ENCODE results near the gene TALDO1.
"Not testable (repeated sequence)": the region's sequence is repeated elsewhere in the genome, so short reads cannot be mapped to it uniquely, and the experiment has no call there.

Gene TALDO1

GRCh38 chr11:728901-729491 is 18.3 kb upstream of the TALDO1 start:
- H3K4me3 ChIP-seq (ENCODE audit: low read depth, low read length): no peak overlapping the region
- no peak for DNase-seq (ENCODE audit: low read depth)
- no peak for TF ChIP-seq CTCF (conservative IDR thresholded peaks at IDR 0.05; ENCODE audit: low read depth, low read length)

- DNase-seq (ENCODE audit: low read depth): no peak
- TF ChIP-seq CTCF (conservative IDR thresholded peaks at IDR 0.05; ENCODE audit: low read depth, low read length): no peak
- H3K4me3 ChIP-seq (ENCODE audit: low read depth, low read length): no peak overlapping the region
These were observed 17.7 kb upstream of the TALDO1 start for GRCh38 chr11:729492-730074.

- H3K4me3 ChIP-seq (ENCODE audit: low read depth, low read length): no peak overlapping the region
- no peak for DNase-seq (ENCODE audit: low read depth)
- TF ChIP-seq CTCF (conservative IDR thresholded peaks at IDR 0.05; ENCODE audit: low read depth, low read length): no peak
These were observed 14.2 kb upstream of the TALDO1 start for GRCh38 chr11:733072-733471.

- not testable (repeated sequence) for H3K4me3 ChIP-seq (ENCODE audit: low read depth, low read length); DNase-seq (ENCODE audit: low read depth)
These were observed 12.7 kb upstream of the TALDO1 start for GRCh38 chr11:734541-734940.

GRCh38 chr11:737366-737765 is 9.9 kb upstream of the TALDO1 start:
- no peak overlapping the region for H3K4me3 ChIP-seq (ENCODE audit: low read depth, low read length)
- no peak for DNase-seq (ENCODE audit: low read depth)
- no peak for TF ChIP-seq CTCF (conservative IDR thresholded peaks at IDR 0.05; ENCODE audit: low read depth, low read length)

GRCh38 chr11:737899-738298 is 9.4 kb upstream of the TALDO1 start:
- not testable (repeated sequence) for DNase-seq (ENCODE audit: low read depth)

GRCh38 chr11:742156-742546 is 5.1 kb upstream of the TALDO1 start:
- TF ChIP-seq CTCF (conservative IDR thresholded peaks at IDR 0.05; ENCODE audit: low read depth, low read length): no peak
- H3K4me3 ChIP-seq (ENCODE audit: low read depth, low read length): no peak overlapping the region

More at GRCh38 chr11:737899-738298, 9.4 kb upstream of the TALDO1 start:
- not testable (repeated sequence) for H3K4me3 ChIP-seq (ENCODE audit: low read depth, low read length)

GRCh38 chr11:742571-743201 is 4.6 kb upstream of the TALDO1 start:
- H3K4me3 ChIP-seq (ENCODE audit: low read depth, low read length): no peak overlapping the region
- TF ChIP-seq CTCF (conservative IDR thresholded peaks at IDR 0.05; ENCODE audit: low read depth, low read length): no peak
- no peak for DNase-seq (ENCODE audit: low read depth)

More at GRCh38 chr11:742156-742546, 5.1 kb upstream of the TALDO1 start:
- no peak for DNase-seq (ENCODE audit: low read depth)
